Panc1 (cell line): ENCODE data around the gene AGAP1.

ENCODE experiments used
- CTCF ChIP-seq: fragments of 450-650 bp; IDR thresholded peaks from 2 replicates; pipeline ENCODE4 v1.5.1; 2017; ENCODE audit warnings: mild to moderate bottlenecking
- POLR2AphosphoS5 ChIP-seq: IDR thresholded peaks from 2 replicates; pipeline ENCODE4 v1.6.1; 2012; ENCODE audit warnings: mild to moderate bottlenecking, low read depth, low read length, moderate library complexity
- REST ChIP-seq, 2 experiments: IDR thresholded peaks; 2 replicates each; pipeline ENCODE4 v1.6.1; 2011 to 2012; ENCODE audit warnings: low read depth in 2 of 2, control low read depth in 1 of 2, low read length in 1 of 2, mild to moderate bottlenecking in 1 of 2, moderate library complexity in 1 of 2; ENCODE audit not compliant: insufficient read depth in 1 of 2
- SIN3A ChIP-seq: IDR thresholded peaks from 2 replicates; pipeline ENCODE4 v1.6.1; 2012; ENCODE audit warnings: low read depth, mild to moderate bottlenecking, low read length, moderate library complexity, borderline replicate concordance; ENCODE audit not compliant: insufficient read depth
- TCF7L2 ChIP-seq: IDR thresholded peaks from 2 replicates; pipeline ENCODE4 v1.6.1; 2011; ENCODE audit warnings: mild to moderate bottlenecking, low read depth, low read length, inconsistent platforms

- TF ChIP-seq CTCF (no peak), SIN3A (no peak), REST (IDR thresholded peaks at IDR 0.05; ENCODE audit: insufficient read depth in 1 of 2, low read depth in 2 of 2, low read length in 1 of 2) (no peak), POLR2AphosphoS5 (no peak), TCF7L2 (no peak)
These were observed 290.9 kb downstream of the AGAP1 start for GRCh38 chr2:235784788-235785187.
